ENCODE results near the gene KCNK10.

KCNK10 gene

GRCh38 chr14:88245321-88245720 lies 77.7 kb downstream of the KCNK10 start:
- DNase-seq (ENCODE audit: extremely low read depth, low read depth): no peak
- TF ChIP-seq, protein P1, sequence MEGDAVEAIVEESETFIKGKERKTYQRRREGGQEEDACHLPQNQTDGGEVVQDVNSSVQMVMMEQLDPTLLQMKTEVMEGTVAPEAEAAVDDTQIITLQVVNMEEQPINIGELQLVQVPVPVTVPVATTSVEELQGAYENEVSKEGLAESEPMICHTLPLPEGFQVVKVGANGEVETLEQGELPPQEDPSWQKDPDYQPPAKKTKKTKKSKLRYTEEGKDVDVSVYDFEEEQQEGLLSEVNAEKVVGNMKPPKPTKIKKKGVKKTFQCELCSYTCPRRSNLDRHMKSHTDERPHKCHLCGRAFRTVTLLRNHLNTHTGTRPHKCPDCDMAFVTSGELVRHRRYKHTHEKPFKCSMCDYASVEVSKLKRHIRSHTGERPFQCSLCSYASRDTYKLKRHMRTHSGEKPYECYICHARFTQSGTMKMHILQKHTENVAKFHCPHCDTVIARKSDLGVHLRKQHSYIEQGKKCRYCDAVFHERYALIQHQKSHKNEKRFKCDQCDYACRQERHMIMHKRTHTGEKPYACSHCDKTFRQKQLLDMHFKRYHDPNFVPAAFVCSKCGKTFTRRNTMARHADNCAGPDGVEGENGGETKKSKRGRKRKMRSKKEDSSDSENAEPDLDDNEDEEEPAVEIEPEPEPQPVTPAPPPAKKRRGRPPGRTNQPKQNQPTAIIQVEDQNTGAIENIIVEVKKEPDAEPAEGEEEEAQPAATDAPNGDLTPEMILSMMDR (IDR thresholded peaks at IDR 0.05; ENCODE audit: low read depth, low read length): no peak

- TF ChIP-seq, protein P1 (IDR thresholded peaks at IDR 0.05; ENCODE audit: low read depth, low read length): no peak
- no peak for DNase-seq (ENCODE audit: extremely low read depth, low read depth)
Observed at GRCh38 chr14:88243946-88244345, 79.1 kb downstream of the KCNK10 start.

GRCh38 chr14:88242446-88242845 lies 80.6 kb downstream of the KCNK10 start:
- TF ChIP-seq, protein P1 (IDR thresholded peaks at IDR 0.05; ENCODE audit: low read depth, low read length): no peak
- DNase-seq (ENCODE audit: extremely low read depth, low read depth): no peak

DNA sequence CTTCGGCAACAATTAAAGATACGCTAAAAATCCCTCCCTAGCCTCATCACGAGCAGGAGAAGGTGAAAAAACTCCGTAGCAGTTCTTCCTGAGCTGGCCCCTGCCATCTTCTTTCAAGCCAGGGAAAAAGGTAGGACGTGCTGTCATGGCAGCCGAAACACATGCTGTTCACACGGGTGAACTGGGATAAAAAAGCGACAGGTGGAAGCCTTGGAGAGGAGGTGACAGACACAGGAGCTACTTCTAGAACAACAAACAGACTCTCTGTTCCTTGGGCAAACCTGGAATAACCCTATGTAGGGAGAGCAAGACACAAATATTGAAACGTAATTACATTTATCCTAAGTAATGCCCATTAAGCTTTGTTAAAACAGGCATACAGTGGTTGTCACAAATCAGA lies 81.3 kb downstream of the KCNK10 start:
- TF ChIP-seq, protein P1 (IDR thresholded peaks at IDR 0.05; ENCODE audit: low read depth, low read length): no peak
- DNase-seq (ENCODE audit: extremely low read depth, low read depth): no peak

DNA sequence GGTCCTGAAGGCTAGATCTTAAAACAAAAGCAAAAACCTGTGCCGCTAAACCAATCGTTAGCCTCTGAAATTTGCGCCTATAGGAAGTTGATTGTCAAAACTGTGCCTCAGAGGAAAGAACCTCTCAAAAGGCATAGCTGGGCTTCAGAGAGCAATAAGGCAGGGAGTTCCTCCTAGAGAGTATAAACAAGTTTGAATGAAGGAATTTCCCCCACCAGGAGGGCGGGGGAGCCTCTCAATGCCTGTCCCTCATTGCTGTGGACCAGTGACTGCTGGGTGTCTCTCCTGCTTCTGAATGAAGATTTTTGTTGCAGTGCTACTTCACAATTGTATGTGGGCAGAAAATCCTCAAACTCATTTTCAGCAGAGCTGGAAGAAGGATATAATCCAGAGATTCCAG lies 88.6 kb downstream of the KCNK10 start:
- TF ChIP-seq, protein P1 (IDR thresholded peaks at IDR 0.05; ENCODE audit: low read depth, low read length): no peak
- no peak for DNase-seq (ENCODE audit: extremely low read depth, low read depth)

- TF ChIP-seq, protein P1 (IDR thresholded peaks at IDR 0.05; ENCODE audit: low read depth, low read length): no peak
- DNase-seq (ENCODE audit: extremely low read depth, low read depth): no peak
Observed at GRCh38 chr14:88233915-88234314, 89.2 kb downstream of the KCNK10 start.

- no peak for DNase-seq (ENCODE audit: extremely low read depth, low read depth)
- TF ChIP-seq, protein P1 (IDR thresholded peaks at IDR 0.05; ENCODE audit: low read depth, low read length): no peak
Observed at GRCh38 chr14:88232771-88233170, 90.3 kb downstream of the KCNK10 start.
